Measurements from ENCODE around the gene WDR83.
"Not testable (repeated sequence)": the region's sequence is repeated elsewhere in the genome, so short reads cannot be mapped to it uniquely, and the experiment has no call there.

WDR83 gene

GRCh38 chr19:12656899-12657571 lies 9.6 kb upstream of the WDR83 start:
- no peak for DNase-seq (ENCODE audit: low read depth)

DNA sequence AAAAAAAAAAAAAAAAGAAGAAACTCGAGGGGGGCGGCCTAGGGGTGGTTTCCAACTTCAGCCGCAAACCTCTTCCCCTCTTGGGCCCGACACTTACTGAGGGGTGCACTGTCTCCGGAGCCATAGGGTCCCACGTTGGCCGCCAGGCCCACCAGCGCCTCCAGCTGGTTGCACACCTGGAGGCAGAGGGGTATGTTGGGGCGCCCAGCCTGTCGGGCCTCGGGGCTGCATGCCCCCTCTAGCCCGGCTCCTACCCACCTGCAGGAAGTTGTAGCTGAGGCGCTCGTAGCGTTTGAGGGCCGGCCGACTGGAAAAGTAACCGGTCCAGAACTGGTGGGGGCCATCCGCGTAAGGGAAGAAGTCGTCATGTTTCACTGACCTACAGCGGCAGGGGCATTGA lies 8.6 kb upstream of the WDR83 start:
- DNase-seq (ENCODE audit: low read depth), result no peak

GRCh38 chr19:12660980-12661379 lies 5.6 kb upstream of the WDR83 start:
- no peak for DNase-seq (ENCODE audit: low read depth)

GRCh38 chr19:12664406-12665280 lies 2.0 kb upstream of the WDR83 start:
- no peak for DNase-seq (ENCODE audit: low read depth)

- DNase-seq (ENCODE audit: low read depth), result no peak
Measured at GRCh38 chr19:12665281-12665573, 1.4 kb upstream of the WDR83 start.

DNA sequence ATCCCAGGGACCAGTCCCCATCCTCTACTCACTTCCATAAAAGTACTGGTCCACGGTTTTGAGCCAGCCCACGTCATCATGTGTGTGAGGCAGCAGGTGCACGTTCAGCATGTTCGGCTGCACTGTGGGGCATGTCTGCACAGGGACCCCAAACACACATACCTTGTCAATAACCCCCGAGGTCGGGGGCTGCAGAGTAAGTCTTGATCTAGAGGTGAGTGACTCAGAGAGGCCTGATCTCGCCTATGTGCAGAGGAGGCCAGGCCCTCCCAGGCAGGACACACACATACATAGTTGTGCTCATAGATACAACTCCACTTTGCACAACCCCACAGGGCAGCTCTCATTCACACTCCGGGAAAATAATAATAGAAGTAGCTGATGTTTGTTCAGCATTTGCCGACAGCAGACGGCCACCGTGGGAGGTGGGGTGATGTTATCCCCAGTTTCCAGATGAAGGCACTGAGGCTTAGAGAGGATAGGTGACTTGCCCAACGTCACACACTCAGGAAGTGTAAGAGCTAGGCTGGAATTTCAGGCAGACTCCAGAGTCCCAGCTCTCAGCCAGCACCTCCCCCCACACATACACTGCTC lies 839 bp upstream of the WDR83 start:
- DNase-seq (ENCODE audit: low read depth), result no peak

DNA sequence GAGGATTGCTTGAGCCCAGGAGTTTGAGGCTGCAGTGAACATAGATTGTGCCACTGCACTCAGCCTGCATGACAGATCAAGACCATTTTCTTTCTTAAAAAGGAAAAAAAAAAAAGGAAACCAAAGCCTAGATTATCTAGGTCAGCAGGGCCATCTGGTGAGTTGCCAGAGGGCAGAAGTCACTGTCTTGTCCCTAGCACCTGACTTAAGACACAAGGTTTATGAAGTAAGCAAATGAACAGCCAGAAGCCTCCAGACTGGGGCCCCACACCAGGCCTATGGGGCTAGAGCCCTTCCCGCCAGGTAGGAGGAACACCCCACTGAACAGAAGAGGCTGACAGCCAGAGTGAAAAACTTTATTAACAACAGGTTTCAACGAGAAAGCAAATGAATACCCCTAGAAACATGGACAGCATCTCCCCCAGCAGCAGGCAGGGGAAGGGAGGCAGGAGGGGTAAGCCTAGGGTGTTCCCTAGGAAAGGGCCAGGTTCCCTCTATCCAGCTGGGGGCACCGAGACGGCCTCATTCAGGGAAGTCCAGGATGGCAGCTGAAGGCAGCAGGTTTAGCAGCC lies 1.2 kb downstream of the WDR83 start:
- no peak for DNase-seq (ENCODE audit: low read depth)

DNA sequence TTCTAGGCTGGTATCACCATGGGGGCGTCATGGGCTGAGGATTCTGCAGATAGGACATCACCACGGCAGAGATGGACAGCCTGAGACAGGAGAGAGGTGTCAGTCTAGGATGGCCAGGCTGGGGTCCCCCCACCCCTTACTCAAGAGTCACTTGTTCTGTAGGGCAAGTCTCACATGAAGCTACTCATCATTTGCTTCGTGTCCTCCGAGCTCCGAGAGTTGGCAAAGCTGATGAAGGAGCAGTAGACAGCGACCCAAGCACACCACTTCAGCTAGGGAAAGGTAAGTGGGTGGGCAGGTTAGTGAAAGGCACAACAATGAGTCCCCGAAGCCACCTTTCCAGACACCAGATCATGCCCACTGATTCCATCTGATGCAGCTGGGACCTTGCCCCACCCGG lies 1.7 kb downstream of the WDR83 start:
- DNase-seq (ENCODE audit: low read depth), result no peak

DNA sequence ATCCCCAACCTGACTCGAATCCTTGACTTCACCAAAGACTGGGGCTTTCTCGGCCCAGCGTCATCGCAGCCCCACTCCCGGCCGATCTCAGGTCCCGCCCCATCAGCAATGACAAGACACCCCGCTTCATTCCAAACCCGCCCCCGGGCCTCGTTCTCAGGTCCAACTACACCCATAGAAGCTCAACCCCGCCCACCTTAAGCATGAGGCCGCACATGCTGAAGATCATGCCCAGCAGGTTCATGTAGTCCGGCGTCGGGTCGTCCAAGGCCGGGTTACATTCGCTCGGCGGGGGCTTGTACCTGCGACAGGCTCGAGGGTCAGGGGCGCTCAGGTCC lies 2.3 kb downstream of the WDR83 start:
- peak; percentile 26 for DNase-seq (ENCODE audit: low read depth)

DNA sequence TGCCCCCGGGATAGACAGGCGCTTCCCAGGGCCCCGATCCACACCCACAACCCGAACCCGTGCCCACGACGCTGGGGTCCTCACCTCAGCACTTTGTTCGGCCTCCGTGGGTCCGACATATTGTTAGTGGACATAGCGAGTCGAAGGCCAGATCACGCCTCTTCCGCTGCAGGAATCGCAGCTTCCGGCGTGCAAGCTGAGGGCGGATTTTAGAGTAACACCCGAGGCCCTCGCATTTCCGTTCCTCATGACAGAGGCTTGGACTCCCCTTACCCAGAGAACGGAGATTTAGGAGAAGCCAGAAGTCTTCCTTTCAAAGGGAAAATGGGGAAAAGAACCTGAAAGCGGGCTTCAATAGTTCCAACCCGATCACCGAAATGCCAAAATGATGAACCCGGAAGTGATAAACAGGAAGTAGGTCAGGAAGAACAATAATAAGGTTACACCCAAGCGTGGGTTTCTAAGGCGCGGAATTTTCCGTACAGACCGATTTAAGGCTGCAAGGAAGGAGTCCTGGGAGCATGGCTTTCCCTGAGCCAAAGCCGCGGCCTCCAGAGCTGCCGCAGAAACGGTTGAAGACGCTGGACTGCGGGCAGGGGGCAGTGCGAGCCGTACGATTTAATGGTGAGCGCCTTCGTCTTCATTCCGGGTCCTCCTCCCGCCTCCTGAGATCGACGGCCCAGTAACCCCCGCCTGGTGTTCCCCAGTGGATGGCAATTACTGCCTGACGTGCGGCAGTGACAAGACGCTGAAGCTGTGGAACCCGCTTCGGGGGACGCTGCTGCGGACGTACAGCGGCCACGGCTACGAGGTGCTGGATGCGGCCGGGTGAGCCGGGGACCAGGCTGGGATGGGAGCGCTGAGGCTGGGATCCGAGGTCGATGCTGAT lies 2.9 kb downstream of the WDR83 start:
- peak; percentile 66 for DNase-seq (ENCODE audit: low read depth)

DNA sequence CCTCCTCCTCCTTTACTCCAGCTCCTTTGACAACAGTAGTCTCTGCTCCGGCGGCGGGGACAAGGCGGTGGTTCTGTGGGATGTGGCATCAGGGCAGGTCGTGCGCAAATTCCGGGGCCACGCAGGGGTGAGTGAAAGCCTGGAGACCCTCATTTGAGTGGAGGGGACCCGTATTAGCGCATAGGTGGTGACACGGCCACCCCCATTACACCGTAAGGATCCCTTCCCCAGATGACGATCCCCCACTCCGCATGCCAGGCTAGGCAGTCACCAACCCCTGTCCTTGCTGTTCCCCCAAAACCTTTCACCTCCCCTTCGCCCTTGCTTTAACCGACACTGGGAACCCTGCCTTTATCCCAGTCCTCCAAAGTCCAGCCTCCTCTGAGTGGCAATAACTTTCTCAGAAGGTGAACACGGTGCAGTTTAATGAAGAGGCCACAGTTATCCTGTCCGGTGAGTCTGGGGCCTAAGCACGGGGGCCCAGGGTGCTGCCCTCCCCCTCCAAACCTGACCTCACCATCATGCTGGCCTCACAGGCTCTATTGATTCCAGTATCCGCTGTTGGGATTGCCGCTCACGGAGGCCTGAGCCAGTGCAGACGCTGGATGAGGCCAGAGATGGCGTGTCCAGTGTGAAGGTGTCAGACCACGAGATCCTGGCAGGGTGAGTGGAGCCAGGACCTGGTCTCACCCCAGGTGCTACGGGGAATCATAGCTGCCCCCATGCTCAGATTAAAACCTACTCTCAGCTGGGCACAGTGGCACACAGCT lies 3.7 kb downstream of the WDR83 start:
- no peak for DNase-seq (ENCODE audit: low read depth)

GRCh38 chr19:12672744-12673143 lies 6.1 kb downstream of the WDR83 start:
- no peak for DNase-seq (ENCODE audit: low read depth)

DNA sequence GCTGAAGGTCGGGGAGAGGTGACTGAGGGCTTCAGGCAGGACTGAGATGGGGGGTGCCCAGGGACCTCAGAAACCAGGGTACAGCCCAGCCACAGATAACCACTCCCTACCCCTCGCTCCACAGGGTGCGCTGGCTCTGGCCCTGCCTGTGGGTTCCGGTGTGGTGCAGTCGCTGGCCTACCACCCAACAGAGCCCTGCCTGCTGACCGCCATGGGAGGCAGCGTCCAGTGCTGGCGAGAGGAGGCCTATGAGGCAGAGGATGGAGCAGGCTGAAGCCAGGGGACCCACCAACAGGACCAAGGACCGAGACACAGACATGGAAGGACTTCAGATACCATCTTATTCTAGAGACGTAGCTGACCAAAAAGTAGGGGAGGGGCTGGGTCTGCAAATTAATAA lies 8.8 kb downstream of the WDR83 start:
- DNase-seq (ENCODE audit: low read depth), result no peak

- no peak for DNase-seq (ENCODE audit: low read depth)
Measured at GRCh38 chr19:12675940-12676339, 9.3 kb downstream of the WDR83 start.

DNA sequence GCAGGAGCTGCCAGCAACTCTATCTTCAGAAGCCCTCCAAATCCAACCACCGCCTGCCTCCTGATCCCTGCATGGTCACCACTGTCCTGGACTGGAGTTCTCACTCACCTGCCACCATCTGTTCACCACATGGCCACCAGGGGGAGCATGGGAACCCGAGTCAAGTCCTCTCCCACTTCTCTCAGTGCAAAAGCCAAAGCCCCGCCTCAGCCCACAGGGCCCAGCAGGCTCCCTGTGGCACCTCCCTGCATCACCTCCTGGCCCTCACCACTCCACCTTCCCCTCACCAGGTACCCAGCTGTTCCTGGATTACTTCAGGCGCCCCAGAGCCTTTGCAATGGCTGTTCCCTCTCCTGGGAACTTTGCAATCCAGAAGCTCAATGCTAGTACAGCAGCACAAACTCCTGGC lies 9.8 kb downstream of the WDR83 start:
- DNase-seq (ENCODE audit: low read depth), result peak; percentile 47

- DNase-seq (ENCODE audit: low read depth), result no peak
Measured at GRCh38 chr19:12676928-12677327, 10.3 kb downstream of the WDR83 start.

DNA sequence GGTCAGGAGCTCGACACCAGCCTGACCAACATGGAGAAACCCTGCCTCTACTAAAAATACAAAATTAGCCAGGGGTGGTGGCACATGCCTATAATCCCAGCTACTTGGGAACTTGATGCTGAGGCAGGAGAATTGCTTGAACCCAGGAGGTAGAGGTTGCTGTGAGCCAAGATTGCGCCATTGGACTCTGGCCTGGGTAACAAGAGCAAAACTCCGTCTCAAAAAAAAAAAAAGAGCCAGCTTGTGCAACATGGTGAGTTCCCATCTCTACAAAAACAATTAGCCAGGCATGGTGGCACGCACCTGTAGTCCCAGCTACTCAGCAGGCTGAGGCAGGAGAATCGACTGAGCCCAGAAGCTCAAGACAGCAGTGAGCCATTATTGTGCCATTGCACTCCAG lies 11.4 kb downstream of the WDR83 start:
- not testable (repeated sequence) for DNase-seq (ENCODE audit: low read depth)

GRCh38 chr19:12680034-12680433 lies 13.4 kb downstream of the WDR83 start:
- no peak for DNase-seq (ENCODE audit: low read depth)

DNA sequence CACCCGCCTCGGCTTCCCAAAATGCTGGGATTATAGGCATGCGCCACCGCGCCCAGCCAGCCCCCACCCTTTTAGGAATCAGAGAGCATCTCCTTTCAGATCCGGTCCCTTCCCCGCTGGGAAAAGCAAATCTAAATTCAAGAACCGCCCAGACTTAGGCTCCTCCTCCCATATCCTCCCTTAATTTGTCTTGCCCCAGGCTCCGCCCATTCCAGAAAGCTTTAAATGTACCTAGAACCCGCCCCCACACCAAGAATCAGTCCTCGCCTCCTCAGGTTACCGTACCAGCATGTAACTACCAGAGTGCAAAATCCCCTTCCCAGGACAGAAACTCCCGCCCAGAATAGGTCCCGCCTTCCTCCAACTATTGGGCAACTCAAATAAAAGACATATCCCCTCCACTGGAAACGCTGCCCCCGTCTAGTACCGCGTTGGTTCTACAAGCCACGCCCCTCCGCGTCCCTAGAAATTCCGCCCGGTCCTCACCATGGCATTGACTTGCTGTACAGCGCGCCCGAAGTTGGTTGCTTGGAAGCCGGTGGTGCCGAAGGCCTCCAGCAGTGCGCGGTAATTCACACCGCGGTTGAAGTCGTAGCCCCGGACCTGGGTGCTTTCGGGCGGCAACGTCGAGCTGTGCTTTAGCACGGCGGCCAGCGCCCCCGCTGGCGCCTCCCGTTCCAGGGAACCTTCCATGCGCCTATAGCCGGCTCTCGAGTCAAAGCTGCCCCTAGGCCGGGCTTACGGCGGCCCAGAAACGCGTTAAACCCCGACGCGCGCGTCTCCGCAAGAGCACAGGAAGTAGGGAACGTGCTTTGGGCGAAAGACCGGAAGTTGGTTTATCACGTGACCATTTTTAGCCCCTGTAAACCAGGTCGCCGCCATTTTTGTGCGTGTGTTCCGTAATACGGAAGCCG lies 14.7 kb downstream of the WDR83 start, which contains the start of gene DHPS:
Gene DHPS, minus strand, starts transcription at position 807 of the 914 bp plus-strand sequence. Its CDS starts 114 bp downstream, at position 693.
- DNase-seq (ENCODE audit: low read depth), result peak; percentile 97

GRCh38 chr19:12685831-12686230 lies 19.2 kb downstream of the WDR83 start:
- DNase-seq (ENCODE audit: low read depth), result no peak

Measured in fibroblast of the conjunctiva (primary cell).